GM19025 (cell line): ENCODE results near the gene CYP24A1.

ENCODE experiments used
- ATAC-seq: cut with Tn5 transposase; IDR thresholded peaks from one replicate; pipeline ENCODE4 v1.9.1; 2021; ENCODE audit warnings: mild to moderate bottlenecking, low read depth, moderate library complexity; ENCODE audit not compliant: unreplicated experiment

CYP24A1 gene

GRCh38 chr20:54177378-54177777 is 3.6 kb upstream of the CYP24A1 start:
- ATAC-seq = no peak

GRCh38 chr20:54176610-54177009 is 2.8 kb upstream of the CYP24A1 start:
- no peak for ATAC-seq

GRCh38 chr20:54174457-54175175 is 830 bp upstream of the CYP24A1 start:
- no peak for ATAC-seq

GRCh38 chr20:54172856-54173652 is 732 bp downstream of the CYP24A1 start:
- no peak for ATAC-seq

GRCh38 chr20:54172532-54172855 is 1.3 kb downstream of the CYP24A1 start:
- ATAC-seq = no peak

- ATAC-seq = no peak
Measured at GRCh38 chr20:54170963-54171362, 2.8 kb downstream of the CYP24A1 start.

- ATAC-seq = no peak
Measured at GRCh38 chr20:54170026-54170471, 3.7 kb downstream of the CYP24A1 start.

GRCh38 chr20:54168961-54169862 is 4.6 kb downstream of the CYP24A1 start:
- no peak for ATAC-seq

GRCh38 chr20:54167909-54168872 is 5.6 kb downstream of the CYP24A1 start:
- ATAC-seq = no peak

- no peak for ATAC-seq
Measured at GRCh38 chr20:54166987-54167662, 6.7 kb downstream of the CYP24A1 start.

GRCh38 chr20:54165803-54166202 is 8.0 kb downstream of the CYP24A1 start:
- ATAC-seq = no peak

- no peak for ATAC-seq
Measured at GRCh38 chr20:54165014-54165413, 8.8 kb downstream of the CYP24A1 start.

- no peak for ATAC-seq
Measured at GRCh38 chr20:54163402-54163801, 10.4 kb downstream of the CYP24A1 start.

- ATAC-seq = no peak
Measured at GRCh38 chr20:54162378-54163009, 11.3 kb downstream of the CYP24A1 start.

- no peak for ATAC-seq
Measured at GRCh38 chr20:54161821-54162149, 12.0 kb downstream of the CYP24A1 start.

GRCh38 chr20:54161008-54161820 is 12.6 kb downstream of the CYP24A1 start:
- no peak for ATAC-seq

GRCh38 chr20:54160065-54161007 is 13.4 kb downstream of the CYP24A1 start:
- no peak for ATAC-seq
